ENCODE data around the gene SYNPO2. TPM values are rescaled to one million over a fixed set of nuclear protein-coding genes. Genes with fewer than 3 reads are reported as not detected.
A peak's percentile ranks its signal among the peaks of the same experiment; 100 is the strongest.
"Not testable (repeated sequence)": the region's sequence is repeated elsewhere in the genome, so short reads cannot be mapped to it uniquely, and the experiment has no call there.

Gene SYNPO2
- total RNA-seq, 1 donor from 2014 or later: 13.3 TPM

- no peak for ATAC-seq
These were observed 145.8 kb downstream of the SYNPO2 start for GRCh38 chr4:119034276-119035008.

GRCh38 chr4:119035951-119036737, 147.5 kb downstream of the SYNPO2 start:
- ATAC-seq: no peak

GRCh38 chr4:119037709-119038108, 149.1 kb downstream of the SYNPO2 start:
- no peak for ATAC-seq

- ATAC-seq: no peak
These were observed 149.6 kb downstream of the SYNPO2 start for GRCh38 chr4:119038116-119038841.

- ATAC-seq: no peak
These were observed 150.5 kb downstream of the SYNPO2 start for GRCh38 chr4:119039160-119039559.

- no peak for ATAC-seq
These were observed 151.1 kb downstream of the SYNPO2 start for GRCh38 chr4:119039779-119040178.

GRCh38 chr4:119040261-119040660, 151.6 kb downstream of the SYNPO2 start:
- no peak for ATAC-seq

- ATAC-seq: no peak
These were observed 152.1 kb downstream of the SYNPO2 start for GRCh38 chr4:119040694-119041185.

- no peak for ATAC-seq
These were observed 152.7 kb downstream of the SYNPO2 start for GRCh38 chr4:119041396-119041795.

- peak; percentile 81 for ATAC-seq
These were observed 153.4 kb downstream of the SYNPO2 start for GRCh38 chr4:119041951-119042560.

- no peak for ATAC-seq
These were observed 157.6 kb downstream of the SYNPO2 start for GRCh38 chr4:119046263-119046662.

GRCh38 chr4:119047059-119047458, 158.4 kb downstream of the SYNPO2 start:
- ATAC-seq: not testable (repeated sequence)

GRCh38 chr4:119048446-119048845, 159.8 kb downstream of the SYNPO2 start:
- ATAC-seq: no peak

- ATAC-seq: no peak
These were observed 160.7 kb downstream of the SYNPO2 start for GRCh38 chr4:119049342-119049741.

GRCh38 chr4:119050527-119051090, 162.0 kb downstream of the SYNPO2 start:
- ATAC-seq: no peak

- ATAC-seq: no peak
These were observed 164.6 kb downstream of the SYNPO2 start for GRCh38 chr4:119053245-119053644.

GRCh38 chr4:119053997-119054396, 165.3 kb downstream of the SYNPO2 start:
- ATAC-seq: no peak

- no peak for ATAC-seq
These were observed 168.8 kb downstream of the SYNPO2 start for GRCh38 chr4:119057417-119057816.

- no peak for ATAC-seq
These were observed 170.6 kb downstream of the SYNPO2 start for GRCh38 chr4:119059221-119059620.

GRCh38 chr4:119067125-119067524, 178.5 kb downstream of the SYNPO2 start:
- not testable (repeated sequence) for ATAC-seq

- not testable (repeated sequence) for ATAC-seq
These were observed 179.2 kb downstream of the SYNPO2 start for GRCh38 chr4:119067670-119068360.
